NK-92 (cell line): ENCODE results near the gene TUBGCP6.

Experiments
- DNase-seq: peaks from one replicate; lab custom pipeline; 2025; ENCODE audit not compliant: unreplicated experiment; lab: John Stamatoyannopoulos, UW

TUBGCP6 gene

DNA sequence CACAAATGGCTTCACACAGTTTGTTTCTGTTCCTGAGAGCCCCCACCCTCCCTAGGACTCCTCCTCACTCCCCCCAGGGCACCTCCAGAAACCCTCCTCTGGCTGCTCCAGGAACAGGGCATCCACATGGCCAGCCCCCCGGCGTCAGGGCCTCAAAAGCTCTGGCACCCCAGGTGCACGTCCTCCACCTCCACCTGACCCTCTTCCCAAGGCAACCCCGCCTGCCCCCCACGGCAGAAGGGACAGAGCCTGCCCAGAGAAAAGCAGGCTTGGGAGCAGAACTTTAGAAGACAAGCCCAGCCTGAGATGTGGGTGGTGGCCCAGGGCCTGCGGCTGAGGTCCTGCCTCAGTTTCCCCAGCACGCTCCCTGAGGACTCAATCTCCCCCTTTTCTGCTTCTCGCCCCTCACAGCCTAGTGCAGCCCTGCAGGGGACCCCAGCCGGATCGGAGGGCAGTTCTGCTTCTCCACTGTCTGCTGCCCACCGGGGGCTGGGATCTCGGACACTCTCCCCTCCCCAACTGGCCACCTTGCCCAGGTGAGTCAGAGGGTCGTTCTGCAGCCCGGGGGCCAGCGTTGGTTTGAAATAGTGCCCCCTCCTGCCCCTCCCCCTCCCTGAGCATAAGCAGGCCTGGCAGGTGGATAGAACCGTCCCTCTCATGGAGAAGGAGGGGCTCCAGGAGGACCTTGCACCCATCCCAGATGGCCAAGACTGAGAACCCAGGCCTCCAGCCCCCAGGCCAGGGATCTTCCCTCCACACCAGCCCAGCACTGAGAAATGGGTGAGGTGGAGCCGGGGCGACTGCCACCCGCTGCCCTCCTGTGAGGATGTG, 61.5 kb downstream of the TUBGCP6 start:
- no peak for DNase-seq

DNA sequence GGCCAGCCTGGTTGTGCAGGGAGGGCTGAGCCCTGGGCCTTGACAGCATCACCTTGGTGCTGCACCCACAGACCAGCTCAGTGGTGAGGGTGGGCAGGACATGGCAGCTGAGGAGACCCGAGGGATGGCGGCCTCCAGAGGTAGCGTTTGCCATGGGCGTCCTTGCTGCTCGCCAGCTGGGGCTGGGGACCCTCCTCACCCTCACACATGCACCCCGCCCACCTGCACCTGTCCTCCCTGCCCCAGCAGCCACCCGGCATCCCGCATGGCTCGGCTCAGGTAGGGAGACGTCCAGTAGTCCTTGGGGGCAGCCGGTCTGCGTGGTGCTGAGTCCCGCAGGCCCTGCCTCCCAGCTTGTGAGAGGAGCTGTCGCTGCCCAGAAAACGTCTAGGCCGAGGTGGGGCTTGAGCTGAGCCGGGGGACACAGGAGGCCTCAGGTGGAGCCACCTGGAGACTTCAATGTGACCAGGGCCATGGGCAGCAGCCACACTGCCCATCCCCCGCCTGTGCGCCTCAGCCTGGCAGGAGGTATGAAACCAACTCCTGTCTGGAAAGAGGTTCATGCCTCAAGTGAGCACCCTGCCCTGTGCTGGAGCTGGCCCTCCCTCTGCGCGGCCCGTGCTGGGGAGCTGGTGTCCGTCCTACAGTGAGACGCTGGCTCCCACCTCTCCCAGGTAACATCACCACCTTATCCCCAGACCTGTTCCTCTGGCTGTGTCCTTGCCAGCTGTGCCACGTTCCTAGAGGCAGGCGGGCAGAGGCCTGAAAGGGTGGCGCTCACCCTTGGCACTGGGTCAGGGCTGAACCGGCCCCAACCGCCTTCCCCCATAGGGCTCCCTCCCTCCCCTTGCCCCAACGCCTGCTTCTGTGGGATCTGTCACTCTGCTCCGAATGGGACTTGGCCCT, 62.4 kb downstream of the TUBGCP6 start:
- DNase-seq: no peak

DNA sequence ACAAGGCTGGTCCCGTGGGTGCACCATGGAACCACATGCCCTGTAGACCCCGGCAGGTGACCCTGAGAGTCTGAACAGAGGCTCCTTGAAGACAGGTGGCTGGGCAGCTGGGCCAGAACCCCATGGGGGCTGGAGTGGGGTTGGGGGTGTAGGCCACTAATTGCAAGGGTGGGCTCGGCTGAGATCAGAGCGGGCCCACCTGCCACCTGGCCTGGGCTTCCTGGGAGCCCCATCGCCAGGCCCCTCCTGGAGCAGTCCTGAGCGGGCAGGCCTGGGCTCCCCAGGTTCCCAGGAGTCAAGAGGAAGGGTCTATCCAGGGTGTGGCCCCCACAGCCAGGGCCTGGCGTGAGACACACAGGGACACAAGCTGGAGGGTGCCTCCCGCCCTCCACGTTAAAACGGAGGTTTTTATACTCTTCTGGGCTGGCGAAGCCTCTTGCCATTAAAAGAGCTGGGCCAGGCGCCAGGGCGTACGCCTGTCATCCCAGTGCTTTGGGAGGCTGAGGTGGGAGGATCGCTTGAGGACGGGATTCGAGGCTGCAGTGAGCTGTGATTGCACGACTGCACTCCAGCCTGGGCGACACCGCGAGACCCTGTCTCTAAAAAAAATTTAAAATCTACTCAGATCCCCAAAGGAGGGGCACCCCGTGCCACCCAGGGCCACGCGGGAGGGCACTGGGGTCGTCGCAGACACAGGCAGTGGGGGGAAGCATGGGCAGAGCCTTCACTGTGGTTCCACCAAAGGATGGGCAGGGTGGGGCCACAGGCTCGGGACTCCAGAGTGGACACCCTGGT, 63.9 kb downstream of the TUBGCP6 start:
- no peak for DNase-seq

DNA sequence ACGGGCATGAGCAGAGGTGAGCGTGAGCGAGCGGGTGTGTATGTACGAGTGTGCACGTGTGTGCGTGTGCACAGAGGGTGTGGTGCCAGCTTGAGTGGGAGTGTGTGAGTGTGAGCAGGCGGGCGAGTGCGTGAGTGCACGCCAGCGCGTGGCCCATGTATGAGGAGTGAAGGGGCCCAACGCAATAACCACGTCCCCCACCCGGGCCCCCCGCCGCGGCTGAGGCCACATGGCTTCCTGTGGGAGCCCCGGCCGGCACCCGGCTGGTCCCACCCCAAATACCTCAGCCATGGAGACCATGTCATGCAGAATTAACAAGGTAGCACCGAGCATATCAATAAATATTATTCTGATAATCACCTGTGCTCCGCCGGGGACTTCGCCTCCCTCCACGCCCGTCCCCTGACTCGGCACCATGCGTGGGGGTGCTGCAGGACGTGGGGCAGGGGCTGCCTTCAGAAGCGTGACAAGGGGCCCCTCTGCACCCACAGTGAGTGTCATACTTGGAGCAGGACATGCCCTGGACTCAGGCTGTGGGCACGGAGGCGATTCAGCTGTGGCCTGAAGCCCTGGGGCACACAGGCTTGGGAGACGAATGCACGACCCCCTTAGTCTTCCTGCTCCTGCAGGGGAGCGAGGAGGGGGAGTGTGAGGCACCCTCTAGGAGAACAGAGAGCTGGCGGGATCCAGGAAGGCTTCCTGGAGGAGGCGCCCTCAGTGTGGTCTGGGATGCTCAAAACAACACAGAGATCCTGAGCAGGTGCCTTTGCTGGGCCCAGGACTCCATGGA, 64.7 kb downstream of the TUBGCP6 start:
- no peak for DNase-seq

DNA sequence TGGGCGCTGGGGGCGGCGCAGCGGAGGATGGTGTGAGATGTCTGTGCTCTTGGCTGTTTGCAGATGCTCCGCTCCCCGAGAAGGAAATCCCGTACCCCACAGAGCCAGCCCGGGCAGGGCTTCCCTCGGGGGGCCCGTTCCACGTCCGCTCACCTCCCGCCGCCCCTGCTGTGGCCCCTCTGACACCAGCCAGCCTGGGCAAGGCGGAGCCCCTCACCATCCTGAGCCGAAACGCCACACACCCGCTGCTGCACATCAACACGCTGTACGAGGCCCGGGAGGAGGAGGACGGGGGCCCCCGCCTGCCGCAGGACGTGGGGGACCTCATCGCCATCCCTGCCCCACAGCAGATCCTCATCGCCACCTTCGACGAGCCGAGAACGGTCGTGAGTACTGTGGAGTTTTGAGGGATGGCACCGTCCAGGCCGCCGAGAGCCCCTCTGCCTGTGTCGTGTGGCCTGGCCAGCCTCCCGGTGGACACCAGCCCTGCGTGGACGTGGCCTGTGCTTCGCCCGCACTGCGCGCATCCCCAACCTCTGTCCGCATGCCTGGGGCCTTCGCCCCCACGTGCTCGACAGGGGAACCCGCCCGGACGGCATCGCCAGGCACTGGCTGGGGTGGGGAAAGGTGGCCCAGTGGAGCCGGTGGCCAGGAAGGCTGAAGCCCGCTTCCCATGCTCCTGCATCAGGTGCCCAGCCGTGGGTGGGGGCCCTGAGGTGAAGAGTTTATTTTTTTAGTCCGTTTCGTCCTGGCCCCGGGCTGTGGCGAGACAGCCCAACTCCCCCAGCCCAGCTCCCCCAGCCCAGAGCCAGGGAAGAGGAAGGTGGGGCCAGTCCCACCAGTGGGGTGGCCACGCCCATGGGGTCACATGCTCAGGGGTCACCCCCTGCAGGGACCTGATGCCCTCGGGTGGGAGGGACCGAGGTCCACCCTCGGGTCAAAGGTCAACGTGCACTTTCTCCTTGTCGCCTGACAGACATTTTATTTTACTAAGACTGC, 65.7 kb downstream of the TUBGCP6 start:
- no peak for DNase-seq

DNA sequence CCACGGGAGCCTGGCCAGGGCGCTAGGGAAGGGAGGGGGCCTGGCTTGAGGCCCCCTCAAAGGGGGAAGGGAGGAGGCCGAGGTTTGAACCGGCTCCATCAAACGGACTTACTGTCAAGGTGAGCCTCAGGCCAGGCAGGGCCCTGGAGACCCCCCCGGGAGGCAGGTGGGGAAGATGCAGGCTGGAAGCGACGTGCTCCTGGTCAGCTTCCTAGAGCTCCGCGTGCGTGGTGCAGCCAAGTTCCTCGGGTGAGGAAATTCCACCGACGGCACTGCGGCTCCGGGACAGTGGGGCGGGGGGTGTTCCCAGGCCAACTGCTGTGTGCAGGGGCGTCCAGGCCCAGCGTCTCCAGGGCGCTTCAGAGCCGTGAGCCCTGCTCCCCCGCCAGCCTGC, 66.4 kb downstream of the TUBGCP6 start:
- DNase-seq: no peak

DNA sequence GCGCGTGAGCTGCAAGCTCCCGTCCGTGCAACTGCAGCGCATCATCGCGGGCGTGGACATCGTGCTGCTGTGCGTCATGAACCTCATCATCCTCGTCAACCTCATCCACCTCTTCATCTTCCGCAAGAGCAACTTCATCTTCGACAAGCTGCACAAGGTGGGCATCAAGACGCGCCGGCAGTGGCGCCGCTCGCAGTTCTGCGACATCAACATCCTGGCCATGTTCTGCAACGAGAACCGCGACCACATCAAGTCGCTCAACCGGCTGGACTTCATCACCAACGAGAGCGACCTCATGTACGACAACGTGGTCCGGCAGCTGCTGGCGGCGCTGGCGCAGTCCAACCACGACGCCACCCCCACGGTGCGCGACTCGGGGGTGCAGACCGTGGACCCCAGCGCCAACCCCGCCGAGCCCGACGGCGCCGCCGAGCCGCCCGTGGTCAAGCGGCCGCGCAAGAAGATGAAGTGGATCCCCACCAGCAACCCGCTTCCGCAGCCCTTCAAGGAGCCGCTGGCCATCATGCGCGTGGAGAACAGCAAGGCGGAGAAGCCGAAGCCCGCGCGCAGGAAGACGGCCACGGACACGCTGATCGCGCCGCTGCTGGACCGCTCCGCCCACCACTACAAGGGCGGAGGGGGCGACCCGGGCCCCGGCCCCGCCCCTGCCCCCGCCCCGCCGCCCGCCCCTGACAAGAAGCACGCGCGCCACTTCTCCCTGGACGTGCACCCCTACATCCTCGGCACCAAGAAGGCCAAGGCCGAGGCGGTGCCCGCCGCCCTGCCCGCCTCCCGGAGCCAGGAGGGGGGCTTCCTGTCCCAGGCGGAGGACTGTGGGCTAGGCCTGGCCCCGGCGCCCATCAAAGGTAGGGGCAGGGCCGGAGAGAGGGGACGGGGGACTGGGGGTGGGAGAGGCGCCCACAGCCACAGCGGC, 67.0 kb downstream of the TUBGCP6 start:
- DNase-seq: no peak

DNA sequence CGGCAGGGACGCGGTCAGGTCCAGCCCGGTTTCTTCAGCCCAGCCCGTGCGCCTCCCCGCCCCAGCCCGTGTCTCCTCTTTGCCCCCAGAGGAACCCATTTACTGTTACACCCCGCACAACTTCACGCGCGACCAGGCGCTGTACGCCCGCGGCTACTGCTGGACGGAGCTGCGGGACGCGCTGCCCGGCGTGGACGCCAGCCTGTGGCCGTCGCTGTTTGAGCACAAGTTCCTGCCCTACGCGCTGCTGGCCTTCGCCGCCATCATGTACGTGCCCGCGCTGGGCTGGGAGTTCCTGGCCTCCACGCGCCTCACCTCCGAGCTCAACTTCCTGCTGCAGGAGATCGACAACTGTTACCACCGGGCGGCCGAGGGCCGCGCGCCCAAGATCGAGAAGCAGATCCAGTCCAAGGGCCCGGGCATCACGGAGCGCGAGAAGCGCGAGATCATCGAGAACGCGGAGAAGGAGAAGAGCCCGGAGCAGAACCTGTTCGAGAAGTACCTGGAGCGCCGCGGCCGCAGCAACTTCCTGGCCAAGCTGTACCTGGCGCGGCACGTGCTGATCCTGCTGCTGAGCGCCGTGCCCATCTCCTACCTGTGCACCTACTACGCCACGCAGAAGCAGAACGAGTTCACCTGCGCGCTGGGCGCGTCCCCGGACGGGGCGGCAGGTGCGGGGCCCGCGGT, 67.8 kb downstream of the TUBGCP6 start:
- DNase-seq: no peak

DNA sequence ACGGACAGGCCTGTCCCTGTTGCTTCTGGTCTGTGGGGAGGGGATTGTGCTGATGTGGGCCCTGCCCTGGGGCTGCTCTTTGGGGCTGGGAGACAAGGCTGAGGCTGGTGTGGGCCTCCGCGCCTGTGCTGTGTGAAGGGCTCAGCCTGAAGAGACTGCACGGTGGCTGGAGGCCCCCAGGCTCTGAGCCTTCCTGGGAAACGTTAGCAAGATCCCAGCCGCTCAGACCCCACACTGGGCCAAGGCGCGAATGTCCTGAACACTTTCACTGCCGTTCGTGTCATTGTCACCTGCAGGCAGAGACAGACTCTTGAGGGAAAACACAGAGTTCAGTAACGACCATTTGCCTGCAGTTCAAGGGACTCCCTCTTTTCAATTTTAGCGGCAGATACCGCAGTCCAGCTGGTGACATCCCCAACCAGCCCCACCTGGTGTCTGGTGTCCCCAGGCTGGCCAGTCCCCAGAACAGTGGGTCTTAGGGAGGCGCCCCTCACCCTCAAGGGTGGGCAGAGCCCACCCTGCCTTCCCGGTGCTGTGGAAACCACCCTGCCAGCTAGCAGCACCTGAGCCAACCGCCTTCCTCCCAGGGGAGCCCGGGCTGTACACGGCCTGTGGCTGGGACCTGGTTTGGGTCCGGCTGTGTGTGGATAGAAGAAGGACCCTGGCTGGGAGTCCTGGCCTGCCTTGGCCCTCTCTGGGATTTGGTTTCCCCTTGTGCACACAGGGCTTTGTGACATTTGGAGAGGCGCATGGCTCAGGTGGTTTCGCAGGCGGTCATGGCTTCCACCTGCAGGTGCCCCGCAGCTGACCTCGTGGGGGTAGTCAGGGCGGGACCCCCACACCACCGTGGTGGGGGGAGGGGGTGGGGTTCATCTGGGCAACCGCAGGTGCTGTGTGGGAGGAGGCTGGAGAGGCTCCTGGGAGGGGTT, 68.6 kb downstream of the TUBGCP6 start:
- no peak for DNase-seq

DNA sequence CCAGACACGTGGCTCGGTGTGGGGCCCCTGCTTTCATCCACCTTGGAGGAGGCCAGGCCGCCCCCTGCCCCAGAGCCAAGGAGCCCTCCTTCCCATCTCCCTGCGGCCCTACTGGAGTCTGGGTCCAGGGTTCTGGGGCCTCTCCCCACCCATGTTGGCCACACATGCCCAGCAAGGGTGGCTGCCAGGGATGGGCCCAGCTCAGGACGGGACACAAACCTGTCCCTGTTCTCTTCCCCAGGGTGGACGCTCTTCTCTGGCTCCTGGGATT, 69.7 kb downstream of the TUBGCP6 start:
- DNase-seq: no peak

DNA sequence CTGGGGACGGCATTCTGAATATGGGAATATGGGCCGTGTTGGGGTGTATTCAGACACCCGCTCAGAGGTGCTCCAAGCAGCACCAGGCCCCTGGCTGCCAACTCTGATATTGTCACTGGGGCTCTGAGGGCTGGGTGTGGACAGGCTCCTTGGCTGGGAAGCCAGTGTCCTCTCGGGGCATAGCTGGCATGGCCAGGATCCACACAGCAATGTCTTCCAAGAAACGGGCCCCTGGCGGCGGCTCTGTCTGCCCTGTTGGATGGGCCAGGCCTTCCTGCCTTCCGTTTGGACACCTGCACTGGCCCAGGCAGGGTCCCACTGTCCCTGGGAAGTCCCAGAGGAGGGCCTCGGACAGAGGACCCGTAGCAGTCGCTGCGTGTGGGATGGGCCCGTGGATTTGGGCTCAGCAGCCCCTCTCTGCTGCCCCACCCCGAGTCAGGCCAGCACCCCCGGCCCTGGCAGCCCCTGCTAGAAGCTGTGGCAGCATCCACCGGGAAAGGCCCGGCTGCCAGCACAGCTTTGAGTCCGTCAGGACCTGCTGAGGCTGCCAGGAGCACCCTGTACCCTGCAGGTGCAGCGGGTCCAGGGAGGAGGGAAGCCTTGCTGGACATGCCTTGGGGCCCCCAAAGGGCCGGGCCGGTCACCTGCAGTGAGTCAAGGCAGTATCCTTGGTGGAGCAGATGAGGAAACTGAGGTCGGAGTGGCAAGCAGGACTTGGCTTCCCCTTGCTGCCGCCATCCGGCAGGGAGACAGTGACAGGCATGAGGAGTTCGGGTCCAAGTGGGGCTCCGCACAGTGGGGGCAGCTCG, 70.2 kb downstream of the TUBGCP6 start:
- no peak for DNase-seq

DNA sequence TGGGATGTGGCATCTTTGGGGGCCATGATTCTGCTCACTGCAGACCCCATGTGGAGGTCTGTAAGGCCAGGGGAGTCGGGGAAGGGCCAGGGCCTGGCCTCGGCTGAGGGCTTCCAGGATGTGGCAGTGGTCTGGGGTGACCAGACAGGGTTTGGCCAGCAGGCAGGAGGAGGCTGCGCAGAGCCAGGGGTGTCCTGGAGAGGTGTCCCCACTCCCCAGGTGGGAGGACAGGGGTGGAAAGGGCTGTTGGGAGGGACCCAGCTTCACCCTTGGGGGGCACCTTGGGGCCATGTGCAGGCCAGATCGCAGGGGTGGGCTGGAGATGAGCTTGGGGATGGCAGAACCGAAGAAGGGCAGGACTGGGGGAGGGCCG, 70.9 kb downstream of the TUBGCP6 start:
- DNase-seq: no peak

DNA sequence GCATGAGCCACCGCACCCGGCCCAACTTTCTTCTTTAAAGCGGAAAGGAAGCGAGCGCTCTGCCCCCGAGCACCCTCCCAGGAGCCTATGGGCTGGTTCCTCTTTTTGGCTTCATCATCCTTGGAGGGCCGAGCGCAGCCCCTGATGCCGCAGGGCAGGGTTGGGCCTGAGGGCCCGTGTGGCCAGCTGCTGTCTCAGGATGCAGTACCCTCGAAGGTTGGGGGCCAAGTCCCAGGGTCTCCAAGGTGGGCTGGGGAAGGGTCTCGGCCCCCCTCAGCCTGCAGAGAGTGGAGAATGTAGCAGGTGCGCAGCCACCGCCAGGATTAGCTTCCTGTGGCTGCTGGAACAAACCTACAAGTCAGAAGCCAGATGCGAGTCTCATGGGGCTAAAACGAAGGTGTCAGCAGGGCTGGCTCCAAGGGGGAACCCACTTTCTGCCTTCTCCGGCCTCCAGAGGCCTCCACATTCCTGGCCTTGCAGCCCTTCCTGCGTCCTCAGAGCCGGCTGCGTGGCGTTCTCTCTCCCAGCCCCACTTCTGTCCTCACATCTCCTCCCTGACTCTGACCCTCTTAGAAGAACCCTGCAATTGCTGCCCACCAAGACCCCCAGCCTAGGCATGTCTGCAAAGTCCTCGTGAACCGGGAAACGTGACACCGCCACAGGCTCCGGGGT, 71.4 kb downstream of the TUBGCP6 start:
- no peak for DNase-seq

DNA sequence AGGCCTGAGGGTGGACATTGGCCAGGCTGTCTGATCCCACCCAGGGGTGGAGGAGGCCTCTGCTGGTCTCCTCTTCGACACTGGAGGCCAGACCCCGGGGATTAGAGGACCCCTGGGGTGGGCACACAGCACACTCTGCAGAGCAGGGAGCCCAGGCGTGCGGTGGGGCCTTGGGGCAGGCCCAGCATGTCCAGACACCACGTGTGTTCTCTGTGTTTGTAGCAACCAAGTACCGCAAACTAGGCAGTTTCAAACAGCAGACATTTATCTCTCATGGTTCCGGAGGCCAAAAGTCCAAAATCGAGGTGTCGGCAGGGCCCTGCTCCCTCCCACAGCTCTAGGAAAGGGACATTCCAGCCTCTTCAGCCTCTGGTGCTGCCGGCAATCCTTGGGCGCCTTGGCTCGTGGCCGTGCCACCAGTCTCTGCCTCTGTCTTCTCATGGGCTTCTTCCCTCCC, 72.8 kb downstream of the TUBGCP6 start:
- no peak for DNase-seq

DNA sequence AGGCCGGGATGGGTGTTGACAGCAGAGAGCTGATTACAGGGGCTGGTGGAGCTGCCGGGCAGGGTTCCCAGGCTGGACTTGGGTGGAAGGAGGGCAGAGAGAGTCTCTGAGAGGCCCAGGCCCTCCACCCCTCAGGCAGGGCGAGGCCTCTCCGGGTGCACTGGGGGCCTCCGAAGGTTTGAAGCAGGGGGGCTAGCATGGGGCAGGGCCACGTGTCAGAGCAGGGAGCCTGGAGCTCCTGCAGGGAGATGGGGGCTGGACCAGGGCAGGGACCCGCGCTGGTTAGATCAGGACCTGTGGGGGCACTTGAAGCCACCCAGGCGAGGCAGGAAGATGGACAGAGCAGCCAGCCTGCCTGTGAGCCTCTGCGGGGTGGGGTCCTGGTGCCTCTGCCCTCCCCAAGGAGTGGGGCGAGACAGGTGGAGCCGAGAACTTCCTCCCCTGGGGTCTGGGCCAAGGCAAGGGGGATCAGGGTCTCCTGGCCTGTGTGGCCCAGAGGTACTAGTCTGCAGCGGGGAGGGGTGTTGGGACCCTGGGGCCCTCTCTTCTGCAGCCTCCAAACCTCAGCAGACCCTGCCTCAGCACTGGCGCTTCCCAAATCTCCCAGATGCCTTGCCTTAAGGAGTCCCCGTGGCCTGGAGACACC, 73.4 kb downstream of the TUBGCP6 start:
- no peak for DNase-seq
